ENCODE measurements around the gene HSPA2.

Gene HSPA2

GRCh38 chr14:64574371-64575107 lies 34.0 kb downstream of the HSPA2 start:
- Histone ChIP-seq H3K27ac (ENCODE audit: low read depth, low read length) (peak overlapping the region; percentile 45), H3K9ac (ENCODE audit: low read length) (no peak overlapping the region), H3K4me1 (ENCODE audit: control insufficient read depth, insufficient read depth, low read length) (peaks cover 8% of the 10 kb centered on the region), H3K4me3 (ENCODE audit: low read length) (no peak overlapping the region), H3K36me3 (ENCODE audit: control insufficient read depth, insufficient read depth, low read length) (no peaks in the 10 kb centered on the region), H3K27me3 (ENCODE audit: control insufficient read depth, insufficient read depth, low read length) (no peaks in the 10 kb centered on the region)

GRCh38 chr14:64577211-64577610 lies 36.7 kb downstream of the HSPA2 start:
- H3K9ac ChIP-seq (ENCODE audit: low read length) = no peak overlapping the region
- H3K4me1 ChIP-seq (ENCODE audit: control insufficient read depth, insufficient read depth, low read length) = peaks cover 12% of the 10 kb centered on the region
- no peak overlapping the region for H3K27ac ChIP-seq (ENCODE audit: low read depth, low read length)
- H3K36me3 ChIP-seq (ENCODE audit: control insufficient read depth, insufficient read depth, low read length) = no peaks in the 10 kb centered on the region
- H3K27me3 ChIP-seq (ENCODE audit: control insufficient read depth, insufficient read depth, low read length) = no peaks in the 10 kb centered on the region
- H3K4me3 ChIP-seq (ENCODE audit: low read length) = no peak overlapping the region

- H3K4me3 ChIP-seq (ENCODE audit: low read length) = no peak overlapping the region
- no peaks in the 10 kb centered on the region for H3K27me3 ChIP-seq (ENCODE audit: control insufficient read depth, insufficient read depth, low read length)
- H3K9ac ChIP-seq (ENCODE audit: low read length) = no peak overlapping the region
- peaks cover 5% of the 10 kb centered on the region for H3K4me1 ChIP-seq (ENCODE audit: control insufficient read depth, insufficient read depth, low read length)
- H3K36me3 ChIP-seq (ENCODE audit: control insufficient read depth, insufficient read depth, low read length) = no peaks in the 10 kb centered on the region
- peak overlapping the region; percentile 36 for H3K27ac ChIP-seq (ENCODE audit: low read depth, low read length)
These were observed 39.9 kb downstream of the HSPA2 start for GRCh38 chr14:64580467-64580866.

- Histone ChIP-seq H3K36me3 (ENCODE audit: control insufficient read depth, insufficient read depth, low read length) (no peaks in the 10 kb centered on the region), H3K4me3 (ENCODE audit: low read length) (no peak overlapping the region), H3K4me1 (ENCODE audit: control insufficient read depth, insufficient read depth, low read length) (peaks cover 5% of the 10 kb centered on the region), H3K9ac (ENCODE audit: low read length) (no peak overlapping the region), H3K27me3 (ENCODE audit: control insufficient read depth, insufficient read depth, low read length) (no peaks in the 10 kb centered on the region), H3K27ac (ENCODE audit: low read depth, low read length) (no peak overlapping the region)
These were observed 40.8 kb downstream of the HSPA2 start for GRCh38 chr14:64581363-64581762.

- no peak overlapping the region for H3K27ac ChIP-seq (ENCODE audit: low read depth, low read length)
- no peak overlapping the region for H3K4me3 ChIP-seq (ENCODE audit: low read length)
- no peaks in the 10 kb centered on the region for H3K27me3 ChIP-seq (ENCODE audit: control insufficient read depth, insufficient read depth, low read length)
- H3K36me3 ChIP-seq (ENCODE audit: control insufficient read depth, insufficient read depth, low read length) = no peaks in the 10 kb centered on the region
- H3K4me1 ChIP-seq (ENCODE audit: control insufficient read depth, insufficient read depth, low read length) = peaks cover 5% of the 10 kb centered on the region
- H3K9ac ChIP-seq (ENCODE audit: low read length) = no peak overlapping the region
These were observed 41.3 kb downstream of the HSPA2 start for GRCh38 chr14:64581817-64582216.

GRCh38 chr14:64584190-64584589 lies 43.6 kb downstream of the HSPA2 start:
- Histone ChIP-seq H3K4me1 (ENCODE audit: control insufficient read depth, insufficient read depth, low read length) (peaks cover 5% of the 10 kb centered on the region), H3K27me3 (ENCODE audit: control insufficient read depth, insufficient read depth, low read length) (no peaks in the 10 kb centered on the region), H3K4me3 (ENCODE audit: low read length) (no peak overlapping the region), H3K36me3 (ENCODE audit: control insufficient read depth, insufficient read depth, low read length) (no peaks in the 10 kb centered on the region), H3K9ac (ENCODE audit: low read length) (no peak overlapping the region), H3K27ac (ENCODE audit: low read depth, low read length) (peak overlapping the region; percentile 46)

- Histone ChIP-seq H3K4me3 (ENCODE audit: low read length) (no peak overlapping the region), H3K27me3 (ENCODE audit: control insufficient read depth, insufficient read depth, low read length) (no peaks in the 10 kb centered on the region), H3K9ac (ENCODE audit: low read length) (no peak overlapping the region), H3K27ac (ENCODE audit: low read depth, low read length) (no peak overlapping the region), H3K36me3 (ENCODE audit: control insufficient read depth, insufficient read depth, low read length) (no peaks in the 10 kb centered on the region), H3K4me1 (ENCODE audit: control insufficient read depth, insufficient read depth, low read length) (no peaks in the 10 kb centered on the region)
These were observed 51.3 kb downstream of the HSPA2 start for GRCh38 chr14:64591809-64592208.
